HG02943 (cell line): Measurements from ENCODE around the gene OGT.
"Not testable (repeated sequence)": the region's sequence is repeated elsewhere in the genome, so short reads cannot be mapped to it uniquely, and the experiment has no call there.

Experiments
- ATAC-seq: cut with Tn5 transposase; IDR thresholded peaks from one replicate; pipeline ENCODE4 v1.9.1; 2021; ENCODE audit warnings: mild to moderate bottlenecking, low read depth, moderate library complexity; ENCODE audit not compliant: unreplicated experiment

The OGT gene

GRCh38 chrX:71532753-71533425 lies at the start of gene OGT:
Gene OGT (plus strand): TSS chrX:71533104. CDS start chrX:71533300, 196 bp downstream.
- peak; percentile 67 for ATAC-seq

- no peak for ATAC-seq
Measured at GRCh38 chrX:71487814-71488213, 45.1 kb upstream of the OGT start.

GRCh38 chrX:71489540-71489939 lies 43.4 kb upstream of the OGT start:
- ATAC-seq: no peak

- no peak for ATAC-seq
Measured at GRCh38 chrX:71492231-71493065, 40.5 kb upstream of the OGT start.

GRCh38 chrX:71493111-71493613 lies 39.7 kb upstream of the OGT start:
- no peak for ATAC-seq

GRCh38 chrX:71495979-71496378 lies 36.9 kb upstream of the OGT start:
- ATAC-seq: not testable (repeated sequence)

- ATAC-seq: no peak
Measured at GRCh38 chrX:71496476-71496875, 36.4 kb upstream of the OGT start.

GRCh38 chrX:71502080-71502479 lies 30.8 kb upstream of the OGT start:
- ATAC-seq: not testable (repeated sequence)

- no peak for ATAC-seq
Measured at GRCh38 chrX:71504346-71504745, 28.6 kb upstream of the OGT start.

- ATAC-seq: no peak
Measured at GRCh38 chrX:71509289-71509688, 23.6 kb upstream of the OGT start.

- ATAC-seq: no peak
Measured at GRCh38 chrX:71510161-71510560, 22.7 kb upstream of the OGT start.

GRCh38 chrX:71513731-71514130 lies 19.2 kb upstream of the OGT start:
- ATAC-seq: not testable (repeated sequence)

GRCh38 chrX:71514367-71515037 lies 18.4 kb upstream of the OGT start:
- no peak for ATAC-seq

- no peak for ATAC-seq
Measured at GRCh38 chrX:71515038-71515396, 17.9 kb upstream of the OGT start.

- ATAC-seq: no peak
Measured at GRCh38 chrX:71525316-71525715, 7.6 kb upstream of the OGT start.

- ATAC-seq: peak; percentile 17
Measured at GRCh38 chrX:71532078-71532752, 689 bp upstream of the OGT start.

GRCh38 chrX:71533516-71533850 lies 579 bp downstream of the OGT start:
- ATAC-seq: no peak

GRCh38 chrX:71533851-71534561 lies 1.1 kb downstream of the OGT start:
- ATAC-seq: no peak

- ATAC-seq: no peak
Measured at GRCh38 chrX:71534773-71535544, 2.1 kb downstream of the OGT start.
